Keratinocyte (primary cell): ENCODE data around the gene KLK15.

Experiments
- EZH2 ChIP-seq: IDR thresholded peaks from one replicate; pipeline ENCODE4 v1.6.1; 2012; ENCODE audit warnings: inconsistent platforms, mild to moderate bottlenecking, low read length, moderate library complexity
- TF ChIP-seq, protein P1 (sequence below), 3 experiments: IDR thresholded peaks in 1 of 3; conservative IDR thresholded peaks in 1 of 3; optimal IDR thresholded peaks in 1 of 3; 2 replicates in 2 of 3; 3 replicates in 1 of 3; pipeline versions ENCODE3 to v1.5.1; 2011; ENCODE audit warnings: low read length in 3 of 3, mild to moderate bottlenecking in 3 of 3, moderate library complexity in 2 of 3, control low read depth in 1 of 3, inconsistent platforms in 1 of 3; ENCODE audit not compliant: insufficient read depth in 2 of 3; ENCODE audit errors: extremely low read depth in 1 of 3

DNA sequence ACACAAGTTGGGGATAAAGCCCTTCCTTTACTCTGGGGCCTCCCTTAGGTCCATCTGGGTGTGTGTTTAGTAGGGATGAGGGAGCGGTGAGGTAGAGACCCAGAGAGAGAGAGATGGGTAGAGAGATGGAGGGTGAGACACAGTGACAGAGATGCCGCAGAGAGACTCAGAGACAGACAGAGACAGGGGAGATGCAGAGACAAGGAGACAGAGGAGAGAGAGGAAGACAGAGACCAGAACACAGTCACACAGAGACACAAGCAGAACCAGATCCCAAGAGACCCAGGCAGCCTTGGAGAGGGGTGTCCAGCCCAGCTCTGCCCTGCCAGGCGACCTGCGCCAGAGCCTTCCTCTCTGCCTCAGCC is 12.1 kb downstream of the KLK15 start:
- TF ChIP-seq, protein P1, sequence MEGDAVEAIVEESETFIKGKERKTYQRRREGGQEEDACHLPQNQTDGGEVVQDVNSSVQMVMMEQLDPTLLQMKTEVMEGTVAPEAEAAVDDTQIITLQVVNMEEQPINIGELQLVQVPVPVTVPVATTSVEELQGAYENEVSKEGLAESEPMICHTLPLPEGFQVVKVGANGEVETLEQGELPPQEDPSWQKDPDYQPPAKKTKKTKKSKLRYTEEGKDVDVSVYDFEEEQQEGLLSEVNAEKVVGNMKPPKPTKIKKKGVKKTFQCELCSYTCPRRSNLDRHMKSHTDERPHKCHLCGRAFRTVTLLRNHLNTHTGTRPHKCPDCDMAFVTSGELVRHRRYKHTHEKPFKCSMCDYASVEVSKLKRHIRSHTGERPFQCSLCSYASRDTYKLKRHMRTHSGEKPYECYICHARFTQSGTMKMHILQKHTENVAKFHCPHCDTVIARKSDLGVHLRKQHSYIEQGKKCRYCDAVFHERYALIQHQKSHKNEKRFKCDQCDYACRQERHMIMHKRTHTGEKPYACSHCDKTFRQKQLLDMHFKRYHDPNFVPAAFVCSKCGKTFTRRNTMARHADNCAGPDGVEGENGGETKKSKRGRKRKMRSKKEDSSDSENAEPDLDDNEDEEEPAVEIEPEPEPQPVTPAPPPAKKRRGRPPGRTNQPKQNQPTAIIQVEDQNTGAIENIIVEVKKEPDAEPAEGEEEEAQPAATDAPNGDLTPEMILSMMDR (optimal IDR thresholded peaks at IDR 0.05 in 1 of 3, IDR thresholded peaks at IDR 0.05 in 1 of 3, conservative IDR thresholded peaks at IDR 0.05 in 1 of 3; ENCODE audit: extremely low read depth in 1 of 3, insufficient read depth in 2 of 3, low read length in 3 of 3), result no peak
- no peak for TF ChIP-seq EZH2
